Endothelial cell of umbilical vein (primary cell): Measurements from ENCODE around the gene MACROD2. TPM values are rescaled to one million over a fixed set of nuclear protein-coding genes. Genes with fewer than 3 reads are reported as not detected.

Source experiments
- BruUV-seq: library from RNA; stranded (reverse); fragments of 400-500 nt; replicated peaks from 2 replicates; lab custom pipeline; 2021; lab: Mats Ljungman, UMichigan
- CTCF ChIA-PET: fragments of 300-600, 350-600 bp; sonication (Branson Sonifier 250); formaldehyde crosslinking; loops from one replicate; lab custom pipeline; 2021; ENCODE audit warnings: antibody characterized with exemption, inconsistent platforms; lab: Charles Lee
- POLR2A ChIA-PET: fragments of 300-600, 350-600 bp; sonication (Branson Sonifier 250); formaldehyde crosslinking; loops from one replicate; lab custom pipeline; 2021; ENCODE audit warnings: antibody characterized with exemption, inconsistent platforms; lab: Charles Lee
- DNase-seq: peaks from one replicate; pipeline ENCODE4 v3.0.0-alpha.2; 2011; ENCODE audit warnings: low read depth, low spot score
- FAIRE-seq: peaks from 2 replicates; lab custom pipeline; 2011; peaks lifted over from hg19 to GRCh38; lab: Jason Lieb, UNC
- H2AFZ ChIP-seq: 2 replicates; pipeline ENCODE4 v1.6.0; 2012; ENCODE audit warnings: low read depth, low read length, control low read depth, inconsistent platforms
- H3K27ac ChIP-seq: 2 replicates; pipeline ENCODE4 v1.5.1; 2011; ENCODE audit warnings: low read depth, mild to moderate bottlenecking, control low read depth, low read length, moderate library complexity; ENCODE audit not compliant: insufficient read depth
- H3K27me3 ChIP-seq, 2 experiments: 2 replicates each; pipeline versions ENCODE4 v1.6.0 to v1.6.1; 2011; ENCODE audit warnings: low read length in 2 of 2, mixed read lengths in 1 of 2; ENCODE audit not compliant: control insufficient read depth in 2 of 2, insufficient read depth in 2 of 2
- H3K36me3 ChIP-seq, 2 experiments: 2 replicates in 1 of 2; 3 replicates in 1 of 2; pipeline ENCODE4 v1.5.1; 2011; ENCODE audit warnings: low read length in 2 of 2, mild to moderate bottlenecking in 1 of 2, moderate library complexity in 1 of 2; ENCODE audit not compliant: control insufficient read depth in 2 of 2, insufficient read depth in 2 of 2; ENCODE audit errors: extremely low read depth in 1 of 2
- H3K4me1 ChIP-seq: 3 replicates; pipeline ENCODE4 v1.5.1; 2011; ENCODE audit warnings: mild to moderate bottlenecking, low read length; ENCODE audit not compliant: control insufficient read depth, insufficient read depth; ENCODE audit errors: extremely low read depth
- H3K4me2 ChIP-seq: 2 replicates; pipeline ENCODE4 v1.6.1; 2011; ENCODE audit warnings: low read length, control low read depth, mixed read lengths; ENCODE audit not compliant: insufficient read depth
- H3K4me3 ChIP-seq, 3 experiments: fragments of 200-600 bp in 1 of 3; sonication (generic), shearing (Covaris generic) in 1 of 3; replicated peaks in 1 of 3; 2 replicates each; pipeline ENCODE4 v1.5.1; 2011 to 2016; ENCODE audit warnings: control low read depth in 3 of 3, low read length in 3 of 3, mild to moderate bottlenecking in 2 of 3, inconsistent platforms in 1 of 3, low read depth in 1 of 3, moderate library complexity in 1 of 3; ENCODE audit not compliant: insufficient read depth in 1 of 3
- H3K79me2 ChIP-seq: 2 replicates; pipeline ENCODE4 v1.6.0; 2012; ENCODE audit warnings: low read length, inconsistent platforms; ENCODE audit not compliant: control insufficient read depth, insufficient read depth
- H3K9ac ChIP-seq: replicated peaks from 2 replicates; pipeline ENCODE3; 2011; ENCODE audit warnings: low read length, control low read depth; ENCODE audit not compliant: insufficient read depth; ENCODE audit errors: extremely low read depth
- H3K9me1 ChIP-seq: replicated peaks from 3 replicates; pipeline ENCODE4 v1.6.0; 2011; ENCODE audit warnings: mild to moderate bottlenecking, low read length; ENCODE audit not compliant: control insufficient read depth, insufficient read depth; ENCODE audit errors: extremely low read depth
- H3K9me3 ChIP-seq: replicated peaks from 2 replicates; pipeline ENCODE4 v1.5.1; 2012; ENCODE audit warnings: low read length, inconsistent platforms; ENCODE audit not compliant: control insufficient read depth, insufficient read depth
- H4K20me1 ChIP-seq: replicated peaks from 2 replicates; pipeline ENCODE3; 2011; ENCODE audit warnings: mild to moderate bottlenecking, low read length; ENCODE audit not compliant: control insufficient read depth, insufficient read depth; ENCODE audit errors: extremely low read depth
- CTCF ChIP-seq, 2 donors: IDR thresholded peaks; 1 replicate in 1 of 2; 2 replicates in 1 of 2; pipeline ENCODE4 v1.5.1; 2011; ENCODE audit warnings: low read length in 2 of 2, mild to moderate bottlenecking in 2 of 2, moderate library complexity in 2 of 2, control low read depth in 1 of 2, inconsistent platforms in 1 of 2, low read depth in 1 of 2; ENCODE audit not compliant: insufficient read depth in 1 of 2; ENCODE audit errors: extremely low read depth in 1 of 2
- EZH2 ChIP-seq: IDR thresholded peaks from 2 replicates; pipeline ENCODE4 v1.6.1; 2012; ENCODE audit warnings: borderline replicate concordance, low read depth, mild to moderate bottlenecking, moderate library complexity, low read length, inconsistent platforms; ENCODE audit not compliant: severe bottlenecking
- FOS ChIP-seq: IDR thresholded peaks from 2 replicates; pipeline ENCODE4 v1.6.1; 2011; ENCODE audit warnings: mild to moderate bottlenecking, low read length, moderate library complexity, borderline replicate concordance; ENCODE audit not compliant: insufficient read depth
- GATA2 ChIP-seq: IDR thresholded peaks from 2 replicates; pipeline ENCODE4 v1.7.0; 2011; ENCODE audit warnings: low read depth, mild to moderate bottlenecking, moderate library complexity, mixed read lengths, low read length; ENCODE audit not compliant: insufficient read length, insufficient read depth
- JUN ChIP-seq: IDR thresholded peaks from 2 replicates; pipeline ENCODE4 v1.6.1; 2011; ENCODE audit warnings: borderline replicate concordance, low read depth; ENCODE audit not compliant: insufficient read length, insufficient read depth
- MAX ChIP-seq: IDR thresholded peaks from 2 replicates; pipeline ENCODE4 v1.6.1; 2011; ENCODE audit not compliant: insufficient read depth, insufficient read length
- MYC ChIP-seq: IDR thresholded peaks from one replicate; pipeline ENCODE4 v1.6.1; 2011; ENCODE audit warnings: mild to moderate bottlenecking, low read depth, low read length
- POLR2A ChIP-seq: IDR thresholded peaks from 2 replicates; pipeline ENCODE4 v1.6.1; 2012; ENCODE audit warnings: low read depth, mild to moderate bottlenecking, control low read depth, low read length
- POLR2AphosphoS5 ChIP-seq: IDR thresholded peaks from 2 replicates; pipeline ENCODE4 v1.6.1; 2012; ENCODE audit warnings: low read depth, mild to moderate bottlenecking, control low read depth, low read length, moderate library complexity; ENCODE audit not compliant: insufficient read depth
- dilution Hi-C: fragments of 300-500 bp; cut with MboI; formaldehyde crosslinking; loops from one replicate; pipeline ENCODE4 v1.15.0; 2019; ENCODE audit warnings: low sequenced_read_pairs; ENCODE audit not compliant: extremely low pct_ligation_motif_present
- intact Hi-C: fragments of 100-400 bp; cut with micrococcal nuclease; formaldehyde crosslinking; loops from one replicate; pipeline ENCODE4 v1.10.0; 2022
- polyA plus RNA-seq, 4 experiments: library from polyadenylated mRNA; depleted of rRNA in 3 of 4; stranded (reverse) in 3 of 4; unstranded in 1 of 4; fragments of >200 nt; gene quantifications; 2 replicates each; pipeline versions ENCODE4 v1.2.1 to v1.2.3, GENCODE V29; 2011 to 2012; ENCODE audit warnings: missing spikeins in 1 of 4
- total RNA-seq: library from RNA; stranded (reverse); gene quantifications from 2 replicates; pipeline ENCODE4 v1.2.3, GENCODE V29; 2021

MACROD2 gene
- total and polyA plus RNA-seq, 2 donors (not counting 3 experiments of a cell fraction or from before 2014, with no cell fraction given) = 0.11 to 0.73 TPM

- H3K36me3 ChIP-seq = no peaks in the 10 kb centered on the region
- no peaks in the 10 kb centered on the region for H3K9me1 ChIP-seq
- ChIA-PET POLR2A (no interaction called here), CTCF (no interaction called here)
- H3K4me2 ChIP-seq = no peak overlapping the region
- no TSS peak for BruUV-seq
- TF ChIP-seq GATA2 (no peak), EZH2 (no peak), CTCF (IDR thresholded peaks at IDR 0.05; ENCODE audit: extremely low read depth in 1 of 2, insufficient read depth in 1 of 2, low read depth in 1 of 2, low read length in 2 of 2) (no peak), POLR2AphosphoS5 (no peak), FOS (no peak), JUN (no peak), MYC (no peak), POLR2A (no peak), MAX (no peak)
- DNase-seq (no peak), FAIRE-seq (no peak)
- H3K9me3 ChIP-seq = no peaks in the 10 kb centered on the region
- H4K20me1 ChIP-seq = no peaks in the 10 kb centered on the region
- H3K27me3 ChIP-seq = no peaks in the 10 kb centered on the region
- dilution Hi-C loops (no loop called here), intact Hi-C loops (no loop called here)
- no peak overlapping the region for H3K27ac ChIP-seq
- no peaks in the 10 kb centered on the region for H3K4me1 ChIP-seq
- H3K4me3 ChIP-seq = no peak overlapping the region
- H2AFZ ChIP-seq = no peak overlapping the region
- H3K79me2 ChIP-seq = no peaks in the 10 kb centered on the region
- no peak overlapping the region for H3K9ac ChIP-seq
These were observed 1337.9 kb downstream of the MACROD2 start for GRCh38 chr20:15333170-15333569.
